ENCODE results near the gene ARSB.

The ARSB gene

DNA sequence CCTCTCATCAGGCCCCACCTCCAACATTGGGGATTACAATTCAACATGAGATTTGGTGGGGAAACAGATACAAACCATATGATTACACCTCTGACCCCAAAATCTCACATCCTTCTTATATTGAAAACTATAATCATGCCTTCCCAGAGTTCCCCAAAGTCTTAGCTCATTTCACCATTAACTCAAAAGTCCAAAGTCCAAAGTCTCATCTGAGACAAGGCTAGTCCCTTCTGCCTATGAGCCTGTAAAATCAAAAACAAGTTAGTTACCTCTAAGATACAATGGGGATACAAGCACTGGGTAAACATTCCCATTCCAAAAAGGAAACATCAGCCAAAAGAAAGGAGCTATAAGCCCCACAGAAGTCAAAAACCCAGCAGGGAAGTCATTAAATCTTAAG, 26.8 kb upstream of the ARSB start:
- in situ Hi-C loops (cut with MboI; ENCODE audit: low pct_unique_long_range_greater_than_20kb, low sequenced_read_pairs, unreplicated experiment): loop anchor here (25.0 kb wide), 1 partner anchor 450 kb away; no protein-coding TSS in a partner anchor
- DNase-seq (ENCODE audit: low spot score): no peak
- TF ChIP-seq, protein P1, sequence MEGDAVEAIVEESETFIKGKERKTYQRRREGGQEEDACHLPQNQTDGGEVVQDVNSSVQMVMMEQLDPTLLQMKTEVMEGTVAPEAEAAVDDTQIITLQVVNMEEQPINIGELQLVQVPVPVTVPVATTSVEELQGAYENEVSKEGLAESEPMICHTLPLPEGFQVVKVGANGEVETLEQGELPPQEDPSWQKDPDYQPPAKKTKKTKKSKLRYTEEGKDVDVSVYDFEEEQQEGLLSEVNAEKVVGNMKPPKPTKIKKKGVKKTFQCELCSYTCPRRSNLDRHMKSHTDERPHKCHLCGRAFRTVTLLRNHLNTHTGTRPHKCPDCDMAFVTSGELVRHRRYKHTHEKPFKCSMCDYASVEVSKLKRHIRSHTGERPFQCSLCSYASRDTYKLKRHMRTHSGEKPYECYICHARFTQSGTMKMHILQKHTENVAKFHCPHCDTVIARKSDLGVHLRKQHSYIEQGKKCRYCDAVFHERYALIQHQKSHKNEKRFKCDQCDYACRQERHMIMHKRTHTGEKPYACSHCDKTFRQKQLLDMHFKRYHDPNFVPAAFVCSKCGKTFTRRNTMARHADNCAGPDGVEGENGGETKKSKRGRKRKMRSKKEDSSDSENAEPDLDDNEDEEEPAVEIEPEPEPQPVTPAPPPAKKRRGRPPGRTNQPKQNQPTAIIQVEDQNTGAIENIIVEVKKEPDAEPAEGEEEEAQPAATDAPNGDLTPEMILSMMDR (IDR thresholded peaks at IDR 0.05; ENCODE audit: extremely low read depth, insufficient read depth, missing control alignments): no peak

DNA sequence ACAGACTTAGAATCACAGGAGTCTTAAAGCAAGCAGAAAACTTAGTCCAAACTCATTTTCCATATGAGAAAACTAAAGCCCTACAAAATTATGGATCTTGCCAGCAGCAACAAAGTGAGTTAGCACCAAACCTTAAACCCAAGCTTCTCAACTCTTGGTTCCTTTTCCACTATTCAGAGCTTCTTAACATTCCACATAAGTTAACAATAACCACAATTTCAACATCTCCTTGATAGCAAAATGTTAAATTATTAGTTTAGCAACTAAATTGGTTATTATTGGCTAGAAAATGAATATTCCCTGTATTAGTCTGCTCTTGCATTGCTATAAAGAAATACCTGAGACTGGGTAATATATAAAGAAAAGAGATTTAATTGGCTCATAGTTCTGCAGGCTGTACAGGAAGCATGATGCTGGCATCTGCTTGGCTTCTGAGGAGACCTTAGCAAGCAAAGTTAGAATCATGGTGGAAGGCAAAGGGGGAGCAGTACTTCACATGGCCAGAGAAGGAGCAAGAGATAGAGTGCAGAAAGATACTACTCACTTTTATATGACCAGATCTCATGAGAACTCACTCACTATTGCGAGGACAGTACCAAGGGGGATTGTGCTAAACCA, 26.2 kb upstream of the ARSB start:
- DNase-seq (ENCODE audit: low spot score): no peak
- in situ Hi-C loops (cut with MboI; ENCODE audit: low pct_unique_long_range_greater_than_20kb, low sequenced_read_pairs, unreplicated experiment): loop anchor here (25.0 kb wide), 1 partner anchor 451 kb away; no protein-coding TSS in a partner anchor
- TF ChIP-seq, protein P1 (IDR thresholded peaks at IDR 0.05; ENCODE audit: extremely low read depth, insufficient read depth, missing control alignments): no peak

DNA sequence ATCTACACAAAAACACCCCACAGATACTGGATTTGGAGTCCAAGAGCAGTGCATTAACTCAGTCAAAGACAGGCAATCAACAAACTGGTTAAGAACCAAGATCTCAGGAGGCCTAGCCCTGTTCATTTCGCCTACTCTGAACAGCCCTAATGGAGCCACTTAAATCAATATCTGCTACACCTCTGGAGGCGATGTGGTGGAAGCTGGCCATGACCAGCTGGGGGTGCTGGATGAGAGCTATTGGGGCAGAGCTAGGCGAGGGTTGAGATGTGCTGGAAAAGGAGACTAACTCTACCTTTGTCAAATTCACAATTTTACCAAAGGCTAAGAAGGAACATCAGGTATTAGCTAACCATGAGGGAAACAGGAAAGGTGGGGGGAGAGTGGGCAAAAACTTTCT, 23.3 kb upstream of the ARSB start:
- TF ChIP-seq, protein P1 (IDR thresholded peaks at IDR 0.05; ENCODE audit: extremely low read depth, insufficient read depth, missing control alignments): no peak
- in situ Hi-C loops (cut with MboI; ENCODE audit: low pct_unique_long_range_greater_than_20kb, low sequenced_read_pairs, unreplicated experiment): loop anchor here (25.0 kb wide), 1 partner anchor 454 kb away; no protein-coding TSS in a partner anchor
- no peak for DNase-seq (ENCODE audit: low spot score)

DNA sequence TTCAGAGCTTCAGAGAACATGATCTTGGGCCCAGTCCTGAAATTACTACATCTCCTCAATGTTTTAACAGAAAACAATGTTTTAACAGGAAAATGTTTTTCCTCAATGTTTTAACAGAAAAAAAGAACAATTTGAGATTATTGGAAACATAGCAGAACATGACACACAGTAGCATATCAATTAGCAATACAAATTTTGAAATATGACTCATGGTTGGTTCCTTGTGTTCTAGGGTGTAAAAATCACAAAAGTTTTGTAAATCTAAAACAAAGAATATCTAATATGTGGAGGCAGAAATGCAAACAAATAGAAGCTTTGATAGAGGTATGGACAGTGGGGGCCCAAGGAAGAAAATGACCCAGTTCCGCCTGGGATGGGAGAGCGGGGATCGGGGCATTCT, 22.8 kb upstream of the ARSB start:
- DNase-seq (ENCODE audit: low spot score): no peak
- in situ Hi-C loops (cut with MboI; ENCODE audit: low pct_unique_long_range_greater_than_20kb, low sequenced_read_pairs, unreplicated experiment): loop anchor here (25.0 kb wide), 1 partner anchor 454 kb away; no protein-coding TSS in a partner anchor
- TF ChIP-seq, protein P1 (IDR thresholded peaks at IDR 0.05; ENCODE audit: extremely low read depth, insufficient read depth, missing control alignments): no peak

DNA sequence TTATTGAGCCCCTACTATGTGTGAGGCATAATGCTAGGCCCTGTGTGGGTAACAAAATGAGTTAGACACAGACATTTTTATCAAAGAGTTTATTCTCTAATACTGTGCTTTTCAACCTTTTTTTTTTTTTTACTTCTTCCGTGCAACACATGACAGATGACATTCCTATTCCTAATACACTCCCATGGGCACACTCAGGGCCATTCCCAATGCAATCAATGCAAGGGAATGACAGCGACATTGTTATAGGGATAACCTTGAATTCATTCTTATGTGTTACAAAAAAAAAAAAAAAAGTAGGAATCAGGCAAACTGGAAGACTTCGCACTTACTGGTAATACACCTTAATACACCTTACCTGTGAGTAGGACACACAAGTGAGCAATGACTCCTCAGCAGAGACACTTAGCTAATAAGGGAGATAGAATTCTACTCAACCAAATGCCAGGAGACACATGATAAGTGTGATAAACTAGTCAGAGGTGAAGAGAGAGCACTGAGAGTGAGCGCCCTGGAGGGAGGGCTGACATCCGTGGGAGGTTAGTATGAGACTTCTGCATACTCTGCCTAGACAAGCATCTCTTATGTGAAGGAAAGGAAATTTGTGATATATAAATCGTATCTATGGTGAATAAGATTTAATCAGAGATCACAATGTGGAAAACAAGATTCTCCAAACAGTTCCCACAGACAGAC, 21.0 kb upstream of the ARSB start:
- TF ChIP-seq, protein P1 (IDR thresholded peaks at IDR 0.05; ENCODE audit: extremely low read depth, insufficient read depth, missing control alignments): no peak
- in situ Hi-C loops (cut with MboI; ENCODE audit: low pct_unique_long_range_greater_than_20kb, low sequenced_read_pairs, unreplicated experiment): loop anchor here (25.0 kb wide), 1 partner anchor 456 kb away; no protein-coding TSS in a partner anchor
- DNase-seq (ENCODE audit: low spot score): no peak

DNA sequence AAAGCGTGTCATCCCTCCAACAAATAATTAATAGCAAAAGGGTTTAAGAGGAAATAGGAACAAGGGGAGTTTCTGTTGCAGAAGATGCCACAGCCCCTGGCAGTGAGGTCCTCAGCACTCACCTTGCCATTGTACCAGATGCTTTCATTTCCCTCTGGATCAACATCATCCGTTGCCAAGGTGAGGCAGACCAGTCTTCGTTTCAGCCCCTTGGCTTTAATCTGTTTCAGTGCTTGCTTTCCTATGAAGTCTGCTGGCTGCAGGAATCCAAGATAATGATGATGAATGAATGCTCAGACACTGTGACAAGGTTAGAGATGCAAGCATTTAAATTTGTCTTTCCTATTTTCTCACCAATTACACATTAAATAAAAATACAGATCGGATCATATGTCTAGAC, 20.0 kb upstream of the ARSB start:
- TF ChIP-seq, protein P1 (IDR thresholded peaks at IDR 0.05; ENCODE audit: extremely low read depth, insufficient read depth, missing control alignments): no peak
- DNase-seq (ENCODE audit: low spot score): no peak
- in situ Hi-C loops (cut with MboI; ENCODE audit: low pct_unique_long_range_greater_than_20kb, low sequenced_read_pairs, unreplicated experiment): loop anchor here (25.0 kb wide), 1 partner anchor 457 kb away; no protein-coding TSS in a partner anchor
